MM.1S (cell line): ENCODE data around the gene CA5A.

Experiments
- DNase-seq: peaks from one replicate; pipeline ENCODE4 v3.0.0-alpha.2; 2015
- H2AFZ ChIP-seq: fragments of 300-600 bp; sonication (generic); 2 replicates; pipeline ENCODE4 v1.6.0; 2016; ENCODE audit warnings: antibody characterized with exemption, low read length
- H3F3A ChIP-seq: fragments of 300-600 bp; sonication (generic); 2 replicates; pipeline ENCODE4 v1.6.1; 2016; ENCODE audit warnings: mild to moderate bottlenecking, antibody characterized with exemption, low read length, moderate library complexity, mixed read lengths; ENCODE audit not compliant: insufficient read depth
- H3K27ac ChIP-seq: fragments of 300-600 bp; sonication (generic); 2 replicates; pipeline ENCODE4 v1.5.1; 2016; ENCODE audit warnings: mild to moderate bottlenecking, low read length
- H3K27me3 ChIP-seq: fragments of 300-600 bp; sonication (generic); replicated peaks from 2 replicates; pipeline ENCODE4 v1.6.0; 2016; ENCODE audit warnings: low read length; ENCODE audit not compliant: insufficient read depth
- H3K36me3 ChIP-seq: fragments of 300-600 bp; sonication (generic); replicated peaks from 2 replicates; pipeline ENCODE4 v1.6.1; 2016; ENCODE audit warnings: mild to moderate bottlenecking, low read length, mixed read lengths; ENCODE audit not compliant: insufficient read depth
- H3K4me1 ChIP-seq: fragments of 300-600 bp; sonication (generic); 2 replicates; pipeline ENCODE4 v1.6.1; 2016; ENCODE audit warnings: low read length, mixed read lengths
- H3K4me2 ChIP-seq: fragments of 300-600 bp; sonication (generic); 2 replicates; pipeline ENCODE4 v1.6.0; 2016; ENCODE audit warnings: low read depth, low read length
- H3K4me3 ChIP-seq: fragments of 300-600 bp; sonication (generic); 2 replicates; pipeline ENCODE4 v1.5.1; 2016; ENCODE audit warnings: low read length, mixed read lengths
- H3K79me2 ChIP-seq: fragments of 300-600 bp; sonication (generic); 2 replicates; pipeline ENCODE4 v1.6.1; 2016; ENCODE audit warnings: mixed run types, low read length, mixed read lengths
- H3K9ac ChIP-seq: fragments of 300-600 bp; sonication (generic); 2 replicates; pipeline ENCODE4 v1.6.1; 2016; ENCODE audit warnings: low read length, mixed read lengths
- H3K9me2 ChIP-seq: fragments of 300-600 bp; sonication (generic); replicated peaks from 2 replicates; pipeline ENCODE4 v1.6.1; 2016; ENCODE audit warnings: mild to moderate bottlenecking, low read length, mixed read lengths; ENCODE audit not compliant: insufficient read depth
- H3K9me3 ChIP-seq: fragments of 300-600 bp; sonication (generic); replicated peaks from 2 replicates; pipeline ENCODE4 v1.6.1; 2016; ENCODE audit warnings: mild to moderate bottlenecking, low read length, mixed read lengths; ENCODE audit not compliant: insufficient read depth
- H4K20me1 ChIP-seq: fragments of 300-600 bp; sonication (generic); 2 replicates; pipeline ENCODE4 v1.6.1; 2016; ENCODE audit warnings: mild to moderate bottlenecking, low read length, moderate library complexity, mixed read lengths; ENCODE audit not compliant: insufficient read depth
- CTCF ChIP-seq: fragments of 300-600 bp; sonication (generic); IDR thresholded peaks from 2 replicates; pipeline ENCODE4 v1.5.1; 2016; ENCODE audit warnings: antibody characterized with exemption, low read length, mixed read lengths
- EZH2 ChIP-seq: fragments of 300-600 bp; sonication (generic); optimal IDR thresholded peaks from 2 replicates; pipeline ENCODE3; 2017; ENCODE audit warnings: low read depth, mild to moderate bottlenecking, antibody characterized with exemption, low read length, mixed read lengths
- EZH2phosphoT487 ChIP-seq: fragments of 300-600 bp; sonication (generic); IDR thresholded peaks from 2 replicates; pipeline ENCODE4 v1.6.1; 2018; ENCODE audit warnings: antibody characterized with exemption, low read length

Gene CA5A

GRCh38 chr16:87850009-87851006 is 86.0 kb downstream of the CA5A start:
- no peaks in the 10 kb centered on the region for H3K4me1 ChIP-seq
- no peaks in the 10 kb centered on the region for H3K9me3 ChIP-seq
- H2AFZ ChIP-seq, result no peak overlapping the region
- H3K36me3 ChIP-seq, result no peaks in the 10 kb centered on the region
- no peak for DNase-seq
- no peak overlapping the region for H3K27ac ChIP-seq
- no peaks in the 10 kb centered on the region for H3K27me3 ChIP-seq
- H3K79me2 ChIP-seq, result peaks cover 94% of the 10 kb centered on the region
- TF ChIP-seq EZH2 (no peak), CTCF (peak; percentile 67)
- H4K20me1 ChIP-seq, result no peaks in the 10 kb centered on the region
- no peak overlapping the region for H3K4me2 ChIP-seq
- no peak overlapping the region for H3K4me3 ChIP-seq
- H3K9me2 ChIP-seq, result no peaks in the 10 kb centered on the region
- no peaks in the 10 kb centered on the region for H3F3A ChIP-seq
- H3K9ac ChIP-seq, result no peak overlapping the region

GRCh38 chr16:87849419-87850008 is 86.8 kb downstream of the CA5A start:
- Histone ChIP-seq H3K79me2 (peaks cover 93% of the 10 kb centered on the region), H3F3A (no peaks in the 10 kb centered on the region), H3K9me3 (no peaks in the 10 kb centered on the region), H3K4me3 (no peak overlapping the region), H3K36me3 (no peaks in the 10 kb centered on the region), H3K27me3 (no peaks in the 10 kb centered on the region), H2AFZ (no peak overlapping the region), H3K9me2 (no peaks in the 10 kb centered on the region), H3K9ac (no peak overlapping the region), H3K4me2 (no peak overlapping the region), H3K27ac (no peak overlapping the region), H4K20me1 (no peaks in the 10 kb centered on the region), H3K4me1 (no peaks in the 10 kb centered on the region)
- no peak for TF ChIP-seq EZH2phosphoT487
- TF ChIP-seq CTCF, result no peak
- TF ChIP-seq EZH2, result no peak
- no peak for DNase-seq

GRCh38 chr16:87848676-87849345 is 87.5 kb downstream of the CA5A start:
- Histone ChIP-seq H3K27me3 (no peaks in the 10 kb centered on the region), H3K4me2 (no peak overlapping the region), H3K9ac (no peak overlapping the region), H3K36me3 (no peaks in the 10 kb centered on the region), H3K9me2 (no peaks in the 10 kb centered on the region), H2AFZ (no peak overlapping the region), H3F3A (no peaks in the 10 kb centered on the region), H3K4me3 (no peak overlapping the region), H3K79me2 (peaks cover 94% of the 10 kb centered on the region), H3K9me3 (no peaks in the 10 kb centered on the region), H4K20me1 (no peaks in the 10 kb centered on the region), H3K4me1 (no peaks in the 10 kb centered on the region), H3K27ac (no peak overlapping the region)
- DNase-seq, result no peak
- TF ChIP-seq EZH2phosphoT487 (no peak), EZH2 (no peak), CTCF (no peak)
